HL-60 (cell line): ENCODE measurements around the gene NSMF.

Source experiments
- DNase-seq, 2 experiments: peaks; one replicate each; pipeline ENCODE4 v3.0.0-alpha.2; 2010 to 2020; ENCODE audit warnings: low read depth in 1 of 2, low spot score in 1 of 2
- H3K27ac ChIP-seq: fragments of 250-450 bp; sonication (Bioruptor Pico); replicated peaks from 2 replicates; pipeline ENCODE4 v1.5.1; 2020; ENCODE audit warnings: mild to moderate bottlenecking, moderate library complexity
- H3K27me3 ChIP-seq: fragments of 250-450 bp; sonication (Bioruptor Pico); 2 replicates; pipeline ENCODE4 v1.5.1; 2021; ENCODE audit warnings: mild to moderate bottlenecking, moderate library complexity; ENCODE audit not compliant: insufficient read depth, poor library complexity, severe bottlenecking
- H3K4me3 ChIP-seq: replicated peaks from 2 replicates; pipeline ENCODE4 v1.5.1; 2011; ENCODE audit warnings: mild to moderate bottlenecking, control low read depth, low read length; ENCODE audit not compliant: insufficient read depth
- GABPA ChIP-seq: IDR thresholded peaks from 2 replicates; pipeline ENCODE4 v1.6.1; 2012; ENCODE audit warnings: low read depth
- POLR2AphosphoS5 ChIP-seq: IDR thresholded peaks from 2 replicates; pipeline ENCODE4 v1.6.1; 2012; ENCODE audit warnings: low read depth
- SPI1 ChIP-seq: IDR thresholded peaks from 2 replicates; pipeline ENCODE4 v1.6.1; 2012; ENCODE audit warnings: low read depth, mild to moderate bottlenecking, borderline replicate concordance
- TF ChIP-seq, protein P1 (sequence below): IDR thresholded peaks from one replicate; pipeline ENCODE4 v1.5.1; 2011; ENCODE audit warnings: low read length, control low read depth, inconsistent platforms; ENCODE audit not compliant: insufficient read depth
- TF ChIP-seq, protein P2 (sequence below): IDR thresholded peaks from 2 replicates; pipeline ENCODE4 v1.6.1; 2012; ENCODE audit warnings: low read depth; ENCODE audit not compliant: insufficient replicate concordance

Gene NSMF

DNA sequence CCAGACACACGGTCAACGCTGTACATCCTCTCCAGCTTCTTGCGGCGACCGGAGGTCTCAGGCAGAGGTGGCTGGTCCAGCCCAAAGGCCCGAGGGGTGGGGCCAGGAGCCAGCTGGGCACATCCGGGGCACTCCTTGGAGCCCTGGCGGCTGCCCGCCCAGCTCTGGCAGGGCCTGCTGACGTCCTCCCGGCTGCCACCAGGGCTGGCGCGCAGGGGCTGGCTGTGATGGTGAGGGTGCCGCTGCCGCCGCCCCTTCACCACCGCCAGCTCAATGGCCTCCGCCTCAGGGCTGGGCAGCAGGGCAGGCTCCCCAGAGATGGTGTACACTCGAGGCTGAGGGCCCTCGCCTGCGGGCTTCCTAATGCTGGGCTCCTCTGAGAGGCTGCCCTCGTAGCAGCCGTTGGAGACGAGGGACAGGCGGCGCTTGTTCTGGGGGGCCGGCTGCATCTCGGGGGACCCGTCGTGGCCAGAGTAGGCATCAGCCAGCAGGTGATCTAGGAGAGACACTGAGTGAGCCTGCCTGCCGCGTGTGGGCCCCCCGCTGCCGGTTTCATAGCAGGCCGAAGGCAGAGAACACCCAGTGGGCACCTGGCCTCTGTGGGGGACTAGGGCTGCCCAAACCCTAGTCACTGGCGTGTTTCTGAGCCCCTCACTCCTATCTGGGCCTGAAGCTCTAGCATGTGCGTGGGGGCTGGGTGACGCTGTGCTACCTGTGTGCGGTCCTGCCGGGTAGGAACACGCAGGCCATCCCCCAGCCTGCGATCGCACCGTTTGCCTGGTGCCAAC, 1.5 kb downstream of the NSMF start:
- Histone ChIP-seq H3K27ac (no peak overlapping the region), H3K4me3 (no peak overlapping the region), H3K27me3 (no peaks in the 10 kb centered on the region)
- DNase-seq: no peak
- no peak for TF ChIP-seq GABPA
- TF ChIP-seq, protein P1, sequence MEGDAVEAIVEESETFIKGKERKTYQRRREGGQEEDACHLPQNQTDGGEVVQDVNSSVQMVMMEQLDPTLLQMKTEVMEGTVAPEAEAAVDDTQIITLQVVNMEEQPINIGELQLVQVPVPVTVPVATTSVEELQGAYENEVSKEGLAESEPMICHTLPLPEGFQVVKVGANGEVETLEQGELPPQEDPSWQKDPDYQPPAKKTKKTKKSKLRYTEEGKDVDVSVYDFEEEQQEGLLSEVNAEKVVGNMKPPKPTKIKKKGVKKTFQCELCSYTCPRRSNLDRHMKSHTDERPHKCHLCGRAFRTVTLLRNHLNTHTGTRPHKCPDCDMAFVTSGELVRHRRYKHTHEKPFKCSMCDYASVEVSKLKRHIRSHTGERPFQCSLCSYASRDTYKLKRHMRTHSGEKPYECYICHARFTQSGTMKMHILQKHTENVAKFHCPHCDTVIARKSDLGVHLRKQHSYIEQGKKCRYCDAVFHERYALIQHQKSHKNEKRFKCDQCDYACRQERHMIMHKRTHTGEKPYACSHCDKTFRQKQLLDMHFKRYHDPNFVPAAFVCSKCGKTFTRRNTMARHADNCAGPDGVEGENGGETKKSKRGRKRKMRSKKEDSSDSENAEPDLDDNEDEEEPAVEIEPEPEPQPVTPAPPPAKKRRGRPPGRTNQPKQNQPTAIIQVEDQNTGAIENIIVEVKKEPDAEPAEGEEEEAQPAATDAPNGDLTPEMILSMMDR: no peak
- TF ChIP-seq, protein P2, sequence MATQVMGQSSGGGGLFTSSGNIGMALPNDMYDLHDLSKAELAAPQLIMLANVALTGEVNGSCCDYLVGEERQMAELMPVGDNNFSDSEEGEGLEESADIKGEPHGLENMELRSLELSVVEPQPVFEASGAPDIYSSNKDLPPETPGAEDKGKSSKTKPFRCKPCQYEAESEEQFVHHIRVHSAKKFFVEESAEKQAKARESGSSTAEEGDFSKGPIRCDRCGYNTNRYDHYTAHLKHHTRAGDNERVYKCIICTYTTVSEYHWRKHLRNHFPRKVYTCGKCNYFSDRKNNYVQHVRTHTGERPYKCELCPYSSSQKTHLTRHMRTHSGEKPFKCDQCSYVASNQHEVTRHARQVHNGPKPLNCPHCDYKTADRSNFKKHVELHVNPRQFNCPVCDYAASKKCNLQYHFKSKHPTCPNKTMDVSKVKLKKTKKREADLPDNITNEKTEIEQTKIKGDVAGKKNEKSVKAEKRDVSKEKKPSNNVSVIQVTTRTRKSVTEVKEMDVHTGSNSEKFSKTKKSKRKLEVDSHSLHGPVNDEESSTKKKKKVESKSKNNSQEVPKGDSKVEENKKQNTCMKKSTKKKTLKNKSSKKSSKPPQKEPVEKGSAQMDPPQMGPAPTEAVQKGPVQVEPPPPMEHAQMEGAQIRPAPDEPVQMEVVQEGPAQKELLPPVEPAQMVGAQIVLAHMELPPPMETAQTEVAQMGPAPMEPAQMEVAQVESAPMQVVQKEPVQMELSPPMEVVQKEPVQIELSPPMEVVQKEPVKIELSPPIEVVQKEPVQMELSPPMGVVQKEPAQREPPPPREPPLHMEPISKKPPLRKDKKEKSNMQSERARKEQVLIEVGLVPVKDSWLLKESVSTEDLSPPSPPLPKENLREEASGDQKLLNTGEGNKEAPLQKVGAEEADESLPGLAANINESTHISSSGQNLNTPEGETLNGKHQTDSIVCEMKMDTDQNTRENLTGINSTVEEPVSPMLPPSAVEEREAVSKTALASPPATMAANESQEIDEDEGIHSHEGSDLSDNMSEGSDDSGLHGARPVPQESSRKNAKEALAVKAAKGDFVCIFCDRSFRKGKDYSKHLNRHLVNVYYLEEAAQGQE: no peak
- TF ChIP-seq POLR2AphosphoS5: no peak
- no peak for TF ChIP-seq SPI1

DNA sequence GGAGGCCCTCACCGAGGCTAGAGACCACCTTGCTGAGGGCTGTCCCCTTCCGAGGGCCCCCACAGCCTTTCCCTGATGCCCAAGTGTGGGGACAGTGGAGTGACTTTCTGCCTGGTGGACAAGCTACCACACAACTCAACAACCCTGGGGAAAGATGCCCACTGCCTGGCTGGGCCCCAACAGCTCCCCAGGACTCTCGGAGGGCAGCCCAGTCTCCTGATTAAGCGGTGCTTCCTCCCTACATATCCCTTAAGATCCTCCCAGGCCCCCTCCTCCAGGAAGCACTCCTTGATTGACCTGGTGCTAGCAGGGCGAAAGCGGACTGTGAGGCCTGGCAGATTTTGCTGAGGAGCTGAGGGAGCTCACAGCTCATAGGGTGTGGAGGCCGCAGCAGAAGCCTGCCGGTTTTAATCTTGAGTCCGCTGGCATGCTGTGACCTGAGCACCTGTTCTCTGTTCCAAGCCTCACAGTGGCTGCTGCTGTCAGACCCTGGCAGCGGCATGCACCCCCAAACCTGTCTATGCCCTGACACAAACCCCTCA, 2.2 kb downstream of the NSMF start:
- TF ChIP-seq, protein P2: no peak
- TF ChIP-seq SPI1 (no peak), GABPA (no peak), POLR2AphosphoS5 (no peak)
- TF ChIP-seq, protein P1: no peak
- no peak for DNase-seq
- no peak overlapping the region for H3K27ac ChIP-seq
- H3K4me3 ChIP-seq: no peak overlapping the region
- H3K27me3 ChIP-seq: no peaks in the 10 kb centered on the region

DNA sequence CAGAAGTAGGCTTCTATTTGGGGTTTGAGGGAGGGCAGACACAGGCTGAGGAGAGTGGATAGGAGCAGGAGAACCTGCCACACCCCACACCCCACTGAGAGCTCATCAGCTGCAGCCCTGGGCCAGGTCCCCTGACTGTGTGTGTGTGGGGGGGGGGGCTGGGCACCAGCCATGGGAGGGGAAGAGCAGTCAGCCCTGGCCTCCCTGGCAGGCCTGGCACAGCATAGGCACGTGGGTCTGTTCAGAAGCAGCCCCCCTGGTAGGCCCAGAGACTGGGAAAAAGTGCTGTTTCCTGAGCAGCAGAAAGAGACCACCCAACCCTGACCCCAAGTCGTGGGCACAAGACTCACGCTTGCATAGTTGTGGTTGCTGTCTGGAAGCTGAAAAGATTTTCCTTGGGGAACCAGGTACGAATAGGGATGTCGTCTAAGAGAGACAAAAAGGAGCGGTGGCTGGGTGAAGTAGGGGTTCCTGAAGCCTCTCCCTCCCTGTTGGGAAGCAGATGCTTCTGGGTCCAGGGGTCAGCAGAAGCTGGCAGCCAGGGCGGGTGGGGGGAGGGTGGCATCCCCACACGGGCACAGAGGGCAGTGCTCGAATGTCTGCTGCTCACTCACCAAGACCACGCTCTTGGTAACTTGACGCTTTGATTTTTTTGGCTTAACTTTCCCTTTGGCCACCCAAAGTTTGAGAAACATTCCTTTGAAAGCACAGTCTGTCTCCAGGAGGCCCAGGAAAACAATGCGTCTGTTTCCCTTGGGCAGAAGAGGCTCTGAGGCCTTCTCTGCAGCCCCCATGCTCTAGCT, 2.9 kb downstream of the NSMF start:
- TF ChIP-seq GABPA (no peak), POLR2AphosphoS5 (no peak), SPI1 (no peak)
- TF ChIP-seq, protein P2: no peak
- TF ChIP-seq, protein P1: no peak
- Histone ChIP-seq H3K4me3 (no peak overlapping the region), H3K27ac (no peak overlapping the region), H3K27me3 (no peaks in the 10 kb centered on the region)
- DNase-seq: no peak
